ENCODE results near the gene TAS2R60. TPM values are rescaled to one million over a fixed set of nuclear protein-coding genes. Genes with fewer than 3 reads are reported as not detected.
"Not testable (repeated sequence)": the region's sequence is repeated elsewhere in the genome, so short reads cannot be mapped to it uniquely, and the experiment has no call there.

The TAS2R60 gene
- total RNA-seq, 1 experiment from 2014 or later: not detected

DNA sequence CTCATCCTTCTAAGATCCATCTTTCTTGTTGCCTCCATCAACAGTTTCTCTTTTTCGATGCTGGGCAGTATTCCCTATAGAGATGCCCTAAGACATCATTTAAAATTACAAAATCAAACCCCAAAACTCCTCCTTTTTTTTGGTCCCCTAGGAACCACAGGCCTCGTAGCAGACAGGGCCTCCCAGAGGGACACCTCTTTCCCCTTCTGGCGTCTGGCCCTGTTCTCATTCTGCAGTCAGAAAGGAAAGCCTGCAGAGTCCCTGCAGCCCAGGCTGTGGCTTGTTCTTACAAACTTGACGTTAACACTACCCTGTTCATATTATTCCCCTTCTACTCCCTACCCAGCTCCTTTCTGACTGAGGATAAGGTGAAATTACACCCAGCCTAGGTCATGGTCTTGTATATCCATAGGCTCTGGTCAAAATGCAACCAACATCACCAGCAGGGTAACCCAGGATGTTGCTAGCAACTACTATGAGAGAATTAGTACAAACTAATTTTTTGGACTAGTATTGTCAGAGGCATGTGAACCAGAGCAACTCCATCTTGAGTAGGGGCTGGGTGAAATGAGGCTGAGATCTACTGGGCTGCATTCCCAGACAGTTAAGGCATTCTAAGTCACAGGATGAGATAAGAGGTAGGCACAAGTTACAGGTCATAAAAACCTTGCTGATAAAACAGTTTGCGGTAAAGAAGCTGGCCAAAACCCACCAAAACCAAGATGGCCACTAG is 31.1 kb upstream of the TAS2R60 start:
- TF ChIP-seq, protein P1, sequence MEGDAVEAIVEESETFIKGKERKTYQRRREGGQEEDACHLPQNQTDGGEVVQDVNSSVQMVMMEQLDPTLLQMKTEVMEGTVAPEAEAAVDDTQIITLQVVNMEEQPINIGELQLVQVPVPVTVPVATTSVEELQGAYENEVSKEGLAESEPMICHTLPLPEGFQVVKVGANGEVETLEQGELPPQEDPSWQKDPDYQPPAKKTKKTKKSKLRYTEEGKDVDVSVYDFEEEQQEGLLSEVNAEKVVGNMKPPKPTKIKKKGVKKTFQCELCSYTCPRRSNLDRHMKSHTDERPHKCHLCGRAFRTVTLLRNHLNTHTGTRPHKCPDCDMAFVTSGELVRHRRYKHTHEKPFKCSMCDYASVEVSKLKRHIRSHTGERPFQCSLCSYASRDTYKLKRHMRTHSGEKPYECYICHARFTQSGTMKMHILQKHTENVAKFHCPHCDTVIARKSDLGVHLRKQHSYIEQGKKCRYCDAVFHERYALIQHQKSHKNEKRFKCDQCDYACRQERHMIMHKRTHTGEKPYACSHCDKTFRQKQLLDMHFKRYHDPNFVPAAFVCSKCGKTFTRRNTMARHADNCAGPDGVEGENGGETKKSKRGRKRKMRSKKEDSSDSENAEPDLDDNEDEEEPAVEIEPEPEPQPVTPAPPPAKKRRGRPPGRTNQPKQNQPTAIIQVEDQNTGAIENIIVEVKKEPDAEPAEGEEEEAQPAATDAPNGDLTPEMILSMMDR (conservative IDR thresholded peaks at IDR 0.05): no peak
- no peak for TF ChIP-seq EZH2 (IDR thresholded peaks at IDR 0.05; ENCODE audit: low read depth)
- H3K36me3 ChIP-seq (ENCODE audit: low read depth): no peaks in the 10 kb centered on the region
- POLR2A ChIA-PET (ENCODE audit: unreplicated experiment): interaction anchor here (0.7 kb wide), 1 partner anchor 171 kb away, joined by 4 read pairs; no protein-coding TSS in a partner anchor

DNA sequence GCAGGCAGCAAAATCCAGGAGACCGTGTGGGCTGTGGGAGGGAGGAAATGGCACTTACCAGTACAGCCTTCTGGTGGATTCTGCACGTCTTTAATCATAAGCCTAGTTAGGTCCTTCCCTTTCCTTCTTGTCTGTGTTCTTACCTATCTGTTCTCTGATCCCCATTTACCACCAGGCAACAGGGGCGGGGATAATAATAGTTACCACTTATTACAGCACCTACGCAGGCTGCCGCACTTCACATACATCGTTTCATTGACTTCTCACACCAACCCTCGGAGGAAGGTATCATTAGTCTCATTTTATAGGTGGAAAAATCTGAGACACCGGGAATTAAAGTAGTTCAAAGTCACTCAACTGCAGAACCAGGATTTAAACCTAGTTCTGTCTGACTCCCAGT is 30.1 kb upstream of the TAS2R60 start:
- Histone ChIP-seq H4K20me1 (ENCODE audit: insufficient read depth) (no peaks in the 10 kb centered on the region), H3F3A (ENCODE audit: insufficient read depth, low read depth) (peaks cover 4% of the 10 kb centered on the region; the same call in 1 of the 2 replicates), H3K9me2 (ENCODE audit: insufficient read depth) (no peaks in the 10 kb centered on the region), H3K79me2 (ENCODE audit: low read depth) (peaks cover 3% of the 10 kb centered on the region), H3K9me3 (ENCODE audit: insufficient read depth, low read depth) (no peaks in the 10 kb centered on the region), H3K27me3 (ENCODE audit: insufficient read depth, low read depth) (no peaks in the 10 kb centered on the region), H3K4me1 (replicated peaks; ENCODE audit: insufficient read depth) (peaks cover 15% of the 10 kb centered on the region), H3K4me2 (no peak overlapping the region), H2AFZ (no peak overlapping the region), H3K36me3 (ENCODE audit: low read depth) (no peaks in the 10 kb centered on the region), H3K4me3 (no peak overlapping the region), H3K27ac (no peak overlapping the region)
- TF ChIP-seq EZH2 (IDR thresholded peaks at IDR 0.05; ENCODE audit: low read depth): no peak
- TF ChIP-seq, protein P1 (conservative IDR thresholded peaks at IDR 0.05): no peak
- no peak for DNase-seq
- POLR2A ChIA-PET (ENCODE audit: unreplicated experiment): no interaction called here
- BruUV-seq (replicated peaks): no TSS peak
- CTCF ChIA-PET: no interaction called here
- intact Hi-C loops (cut with micrococcal nuclease; ENCODE audit: unreplicated experiment): no loop called here

More for the DNA sequence above, 31.1 kb upstream of the TAS2R60 start:
- H3K4me3 ChIP-seq: no peak overlapping the region
- no peak for DNase-seq
- peaks cover 4% of the 10 kb centered on the region; the same call in 1 of the 2 replicates for H3F3A ChIP-seq (ENCODE audit: insufficient read depth, low read depth)
- no peak overlapping the region for H2AFZ ChIP-seq
- intact Hi-C loops (cut with micrococcal nuclease; ENCODE audit: unreplicated experiment): no loop called here
- H3K79me2 ChIP-seq (ENCODE audit: low read depth): peaks cover 11% of the 10 kb centered on the region
- H3K27ac ChIP-seq: no peak overlapping the region
- BruUV-seq (replicated peaks): no TSS peak
- H3K27me3 ChIP-seq (ENCODE audit: insufficient read depth, low read depth): no peaks in the 10 kb centered on the region
- H3K9me2 ChIP-seq (ENCODE audit: insufficient read depth): no peaks in the 10 kb centered on the region
- H3K4me2 ChIP-seq: no peak overlapping the region
- H4K20me1 ChIP-seq (ENCODE audit: insufficient read depth): no peaks in the 10 kb centered on the region
- CTCF ChIA-PET: no interaction called here
- H3K9me3 ChIP-seq (ENCODE audit: insufficient read depth, low read depth): no peaks in the 10 kb centered on the region
- peaks cover 21% of the 10 kb centered on the region for H3K4me1 ChIP-seq (replicated peaks; ENCODE audit: insufficient read depth)

DNA sequence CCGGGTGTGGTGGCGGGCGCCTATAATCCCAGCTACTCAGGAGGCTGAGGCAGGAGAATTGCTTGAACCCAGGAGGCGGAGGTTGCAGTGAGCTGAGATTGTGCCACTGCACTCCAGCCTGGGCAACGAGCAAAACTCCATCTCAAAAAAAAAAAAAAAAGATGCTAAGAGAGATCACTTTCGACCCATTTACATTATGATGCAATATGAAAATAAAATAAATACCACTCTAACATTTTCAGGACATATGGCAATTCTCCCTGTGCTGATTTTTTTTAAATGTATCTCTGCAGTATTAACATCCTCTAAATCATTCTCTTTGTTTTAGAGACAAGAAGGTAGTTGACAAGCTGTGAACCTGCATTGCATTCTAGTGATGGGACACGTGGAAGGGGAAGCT is 28.0 kb upstream of the TAS2R60 start:
- not testable (repeated sequence) for H3K4me2 ChIP-seq; H3K79me2 ChIP-seq (ENCODE audit: low read depth); H4K20me1 ChIP-seq (ENCODE audit: insufficient read depth); H3K9me3 ChIP-seq (ENCODE audit: insufficient read depth, low read depth); DNase-seq; H3K4me3 ChIP-seq; H3F3A ChIP-seq (ENCODE audit: insufficient read depth, low read depth); H3K27ac ChIP-seq; H3K27me3 ChIP-seq (ENCODE audit: insufficient read depth, low read depth); H3K9me2 ChIP-seq (ENCODE audit: insufficient read depth); H3K36me3 ChIP-seq (ENCODE audit: low read depth); H2AFZ ChIP-seq; BruUV-seq (replicated peaks); H3K4me1 ChIP-seq (replicated peaks; ENCODE audit: insufficient read depth)
- POLR2A ChIA-PET (ENCODE audit: unreplicated experiment): interaction anchor here (0.5 kb wide), 1 partner anchor 10 kb away, joined by 11 read pairs; no protein-coding TSS in a partner anchor
- CTCF ChIA-PET: interaction anchor here (3.6 kb wide), 1 partner anchor 175 kb away, joined by 25 read pairs; no protein-coding TSS in a partner anchor
- intact Hi-C loops (cut with micrococcal nuclease; ENCODE audit: unreplicated experiment): loop anchor here (5.0 kb wide), 1 partner anchor 42 kb away; no protein-coding TSS in a partner anchor

All from PC-9 (cell line).